Right lobe of liver (tissue), 4 donors: ENCODE data around the gene SLC38A2.

Experiments
- CTCF ChIP-seq, 4 donors: fragments of 200-600 bp in 3 of 4; fragments of 450-650 bp in 1 of 4; IDR thresholded peaks; one replicate each; pipeline versions ENCODE4 v1.5.1 to v1.8.0; 2016 to 2022; ENCODE audit warnings: antibody characterized with exemption in 4 of 4, mild to moderate bottlenecking in 2 of 4
- POLR2A ChIP-seq: fragments of 450-650 bp; IDR thresholded peaks from one replicate; pipeline ENCODE4 v1.6.1; 2017; ENCODE audit warnings: antibody characterized with exemption, mild to moderate bottlenecking
- donor health status: DM: no; HTN: no; CAD: no.
- donor health status: DM: no; HTN: no; CAD: no.
- donor health status: DM: no; HTN: yes; CAD: no.

DNA sequence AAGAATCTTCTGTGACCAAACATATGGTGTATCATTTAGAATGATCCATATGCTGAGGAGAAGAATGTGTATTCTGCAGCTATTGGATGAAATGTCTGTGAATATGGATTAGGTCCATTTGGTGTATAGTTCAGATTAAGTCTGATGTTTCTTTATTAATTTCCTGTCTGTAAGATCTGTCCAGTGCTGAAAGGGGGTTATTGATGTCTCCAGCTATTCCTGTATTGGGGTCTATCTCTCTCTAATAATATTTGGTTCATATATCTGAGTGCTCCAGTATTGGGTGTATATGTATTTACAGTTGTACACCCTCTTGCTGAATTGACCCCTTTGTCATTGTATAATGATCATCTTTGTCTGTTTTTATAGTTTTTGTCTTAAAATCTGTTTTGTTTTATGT is 33.5 kb downstream of the SLC38A2 start:
- TF ChIP-seq CTCF (IDR thresholded peaks at IDR 0.05) (no peak), POLR2A (no peak)
